Nephron (organoid): ENCODE measurements around the gene PRELID3B.

Experiments
- H3K27ac Mint-ChIP-seq, 3 experiments: 2 replicates each; pipeline ENCODE4 v1.8.0; 2020; ENCODE audit warnings: mixed read lengths in 3 of 3, mild to moderate bottlenecking in 2 of 3, moderate library complexity in 1 of 3
- H3K27me3 Mint-ChIP-seq: 2 replicates; pipeline ENCODE4 v1.8.0; 2021; ENCODE audit warnings: low read depth, mild to moderate bottlenecking, moderate library complexity, mixed read lengths
- H3K36me3 Mint-ChIP-seq: 2 replicates; pipeline ENCODE4 v1.8.0; 2020; ENCODE audit warnings: low read depth, mixed read lengths
- H3K4me1 Mint-ChIP-seq: 2 replicates; pipeline ENCODE4 v1.8.0; 2020; ENCODE audit warnings: mixed read lengths
- H3K4me3 Mint-ChIP-seq, 3 experiments: 2 replicates each; pipeline ENCODE4 v1.8.0; 2020; ENCODE audit warnings: mild to moderate bottlenecking in 3 of 3, mixed read lengths in 3 of 3, moderate library complexity in 2 of 3
- H3K9me3 Mint-ChIP-seq: 2 replicates; pipeline ENCODE4 v1.8.0; 2020; ENCODE audit warnings: mixed read lengths
- CTCF ChIP-seq, 3 experiments: fragments of 200-600 bp; sonication (generic); IDR thresholded peaks; one replicate each; pipeline ENCODE4 v1.5.0; 2021; ENCODE audit warnings: antibody characterized with exemption in 3 of 3; ENCODE audit not compliant: unreplicated experiment in 3 of 3

Gene PRELID3B

GRCh38 chr20:59030911-59031563 lies 11.5 kb downstream of the PRELID3B start:
- H3K27me3 Mint-ChIP-seq: no peaks in the 10 kb centered on the region
- peak overlapping the region; percentile 89 to 97 (median 95) for H3K4me3 Mint-ChIP-seq
- peak overlapping the region in 1 of 3 experiments; percentile 93 for H3K27ac Mint-ChIP-seq
- H3K9me3 Mint-ChIP-seq: no peaks in the 10 kb centered on the region
- H3K4me1 Mint-ChIP-seq: peaks cover 60% of the 10 kb centered on the region
- H3K36me3 Mint-ChIP-seq: peaks cover 58% of the 10 kb centered on the region
- no peak for TF ChIP-seq CTCF (IDR thresholded peaks at IDR 0.05; ENCODE audit: unreplicated experiment in 3 of 3)

- no peaks in the 10 kb centered on the region for H3K9me3 Mint-ChIP-seq
- peaks cover 58% of the 10 kb centered on the region for H3K36me3 Mint-ChIP-seq
- no peaks in the 10 kb centered on the region for H3K27me3 Mint-ChIP-seq
- peak overlapping the region; percentile 65 to 75 (median 69) for H3K4me3 Mint-ChIP-seq
- peak overlapping the region in 1 of 3 experiments; percentile 66 for H3K27ac Mint-ChIP-seq
- peaks cover 68% of the 10 kb centered on the region for H3K4me1 Mint-ChIP-seq
- TF ChIP-seq CTCF (IDR thresholded peaks at IDR 0.05; ENCODE audit: unreplicated experiment in 3 of 3): no peak
Measured at GRCh38 chr20:59028812-59029211, 13.8 kb downstream of the PRELID3B start.

GRCh38 chr20:59027741-59028320 lies 14.8 kb downstream of the PRELID3B start:
- no peaks in the 10 kb centered on the region for H3K9me3 Mint-ChIP-seq
- peaks cover 65% of the 10 kb centered on the region for H3K4me1 Mint-ChIP-seq
- H3K27me3 Mint-ChIP-seq: no peaks in the 10 kb centered on the region
- no peak for TF ChIP-seq CTCF (IDR thresholded peaks at IDR 0.05; ENCODE audit: unreplicated experiment in 3 of 3)
- H3K27ac Mint-ChIP-seq: peak overlapping the region in 1 of 3 experiments; percentile 26
- peaks cover 66% of the 10 kb centered on the region for H3K36me3 Mint-ChIP-seq
- peak overlapping the region in 2 of 3 experiments; percentile 7 to 21 for H3K4me3 Mint-ChIP-seq

- no peaks in the 10 kb centered on the region for H3K27me3 Mint-ChIP-seq
- no peaks in the 10 kb centered on the region for H3K9me3 Mint-ChIP-seq
- H3K36me3 Mint-ChIP-seq: peaks cover 73% of the 10 kb centered on the region
- TF ChIP-seq CTCF (IDR thresholded peaks at IDR 0.05; ENCODE audit: unreplicated experiment in 3 of 3): no peak
- H3K4me3 Mint-ChIP-seq: peak overlapping the region in 1 of 3 experiments; percentile 21
- peaks cover 68% of the 10 kb centered on the region for H3K4me1 Mint-ChIP-seq
- H3K27ac Mint-ChIP-seq: peak overlapping the region in 1 of 3 experiments; percentile 26
Measured at GRCh38 chr20:59026904-59027740, 15.5 kb downstream of the PRELID3B start.

GRCh38 chr20:59025511-59025910 lies 17.1 kb downstream of the PRELID3B start:
- Mint-ChIP-seq H3K4me1 (peaks cover 66% of the 10 kb centered on the region), H3K27me3 (no peaks in the 10 kb centered on the region), H3K4me3 (no peak overlapping the region), H3K27ac (no peak overlapping the region), H3K36me3 (peaks cover 69% of the 10 kb centered on the region), H3K9me3 (no peaks in the 10 kb centered on the region)
- TF ChIP-seq CTCF (IDR thresholded peaks at IDR 0.05; ENCODE audit: unreplicated experiment in 3 of 3): no peak
